GM06990 (cell line): ENCODE data around the gene OTOR.
A peak's percentile ranks its signal among the peaks of the same experiment; 100 is the strongest.

ENCODE experiments used
- DNase-seq: peaks from one replicate; pipeline ENCODE4 v3.0.0-alpha.2; 2011; ENCODE audit not compliant: insufficient read length; ENCODE audit errors: extremely low read depth
- H3K27me3 ChIP-seq: replicated peaks from 2 replicates; pipeline ENCODE4 v1.6.0; 2011; ENCODE audit warnings: low read length; ENCODE audit not compliant: control insufficient read depth, insufficient read depth
- H3K36me3 ChIP-seq: 2 replicates; pipeline ENCODE4 v1.5.1; 2011; ENCODE audit warnings: low read length; ENCODE audit not compliant: control insufficient read depth, insufficient read depth
- H3K4me3 ChIP-seq: replicated peaks from 2 replicates; pipeline ENCODE4 v1.5.1; 2011; ENCODE audit warnings: low read depth, mild to moderate bottlenecking, control low read depth, low read length
- TF ChIP-seq, protein P1 (sequence below): IDR thresholded peaks from 2 replicates; pipeline ENCODE4 v1.5.1; 2011; ENCODE audit warnings: low read length, control low read depth, mild to moderate bottlenecking, inconsistent platforms; ENCODE audit not compliant: insufficient read depth, poor library complexity, severe bottlenecking

OTOR gene

DNA sequence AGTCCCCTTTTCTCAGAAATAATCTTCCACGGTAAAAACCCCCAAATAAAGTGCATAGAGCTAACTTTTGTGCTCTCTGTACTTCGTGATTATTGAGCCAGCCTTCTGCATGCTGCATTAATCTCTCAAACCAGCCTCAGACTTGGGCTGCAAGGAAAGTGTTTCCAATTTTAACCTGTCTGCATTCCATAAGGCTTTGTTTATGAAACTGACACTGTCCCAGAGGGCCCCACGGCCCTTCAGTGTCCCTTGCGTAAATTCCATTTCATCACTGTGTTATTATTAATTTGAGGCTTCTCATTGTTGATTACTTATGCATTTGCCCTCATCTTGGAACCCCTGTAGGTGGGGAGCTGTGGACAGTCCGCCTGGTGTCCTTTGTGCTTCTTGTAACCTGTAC lies 33.9 kb upstream of the OTOR start:
- no peak for DNase-seq
- no peaks in the 10 kb centered on the region for H3K36me3 ChIP-seq
- no peaks in the 10 kb centered on the region; the same call in 1 of the 2 replicates for H3K27me3 ChIP-seq
- TF ChIP-seq, protein P1, sequence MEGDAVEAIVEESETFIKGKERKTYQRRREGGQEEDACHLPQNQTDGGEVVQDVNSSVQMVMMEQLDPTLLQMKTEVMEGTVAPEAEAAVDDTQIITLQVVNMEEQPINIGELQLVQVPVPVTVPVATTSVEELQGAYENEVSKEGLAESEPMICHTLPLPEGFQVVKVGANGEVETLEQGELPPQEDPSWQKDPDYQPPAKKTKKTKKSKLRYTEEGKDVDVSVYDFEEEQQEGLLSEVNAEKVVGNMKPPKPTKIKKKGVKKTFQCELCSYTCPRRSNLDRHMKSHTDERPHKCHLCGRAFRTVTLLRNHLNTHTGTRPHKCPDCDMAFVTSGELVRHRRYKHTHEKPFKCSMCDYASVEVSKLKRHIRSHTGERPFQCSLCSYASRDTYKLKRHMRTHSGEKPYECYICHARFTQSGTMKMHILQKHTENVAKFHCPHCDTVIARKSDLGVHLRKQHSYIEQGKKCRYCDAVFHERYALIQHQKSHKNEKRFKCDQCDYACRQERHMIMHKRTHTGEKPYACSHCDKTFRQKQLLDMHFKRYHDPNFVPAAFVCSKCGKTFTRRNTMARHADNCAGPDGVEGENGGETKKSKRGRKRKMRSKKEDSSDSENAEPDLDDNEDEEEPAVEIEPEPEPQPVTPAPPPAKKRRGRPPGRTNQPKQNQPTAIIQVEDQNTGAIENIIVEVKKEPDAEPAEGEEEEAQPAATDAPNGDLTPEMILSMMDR = no peak
- H3K4me3 ChIP-seq = no peak overlapping the region

GRCh38 chr20:16714751-16715150 lies 33.4 kb upstream of the OTOR start:
- Histone ChIP-seq H3K4me3 (no peak overlapping the region), H3K27me3 (no peaks in the 10 kb centered on the region; the same call in 1 of the 2 replicates), H3K36me3 (no peaks in the 10 kb centered on the region)
- DNase-seq = no peak
- TF ChIP-seq, protein P1 = no peak

GRCh38 chr20:16719421-16719820 lies 28.7 kb upstream of the OTOR start:
- Histone ChIP-seq H3K27me3 (no peaks in the 10 kb centered on the region; the same call in 1 of the 2 replicates), H3K4me3 (no peak overlapping the region), H3K36me3 (no peaks in the 10 kb centered on the region)
- no peak for DNase-seq
- TF ChIP-seq, protein P1 = no peak

- TF ChIP-seq, protein P1 = no peak
- Histone ChIP-seq H3K36me3 (peaks cover 6% of the 10 kb centered on the region), H3K27me3 (no peaks in the 10 kb centered on the region), H3K4me3 (no peak overlapping the region)
- DNase-seq = no peak
Observed at GRCh38 chr20:16729080-16729479, 19.1 kb upstream of the OTOR start.

DNA sequence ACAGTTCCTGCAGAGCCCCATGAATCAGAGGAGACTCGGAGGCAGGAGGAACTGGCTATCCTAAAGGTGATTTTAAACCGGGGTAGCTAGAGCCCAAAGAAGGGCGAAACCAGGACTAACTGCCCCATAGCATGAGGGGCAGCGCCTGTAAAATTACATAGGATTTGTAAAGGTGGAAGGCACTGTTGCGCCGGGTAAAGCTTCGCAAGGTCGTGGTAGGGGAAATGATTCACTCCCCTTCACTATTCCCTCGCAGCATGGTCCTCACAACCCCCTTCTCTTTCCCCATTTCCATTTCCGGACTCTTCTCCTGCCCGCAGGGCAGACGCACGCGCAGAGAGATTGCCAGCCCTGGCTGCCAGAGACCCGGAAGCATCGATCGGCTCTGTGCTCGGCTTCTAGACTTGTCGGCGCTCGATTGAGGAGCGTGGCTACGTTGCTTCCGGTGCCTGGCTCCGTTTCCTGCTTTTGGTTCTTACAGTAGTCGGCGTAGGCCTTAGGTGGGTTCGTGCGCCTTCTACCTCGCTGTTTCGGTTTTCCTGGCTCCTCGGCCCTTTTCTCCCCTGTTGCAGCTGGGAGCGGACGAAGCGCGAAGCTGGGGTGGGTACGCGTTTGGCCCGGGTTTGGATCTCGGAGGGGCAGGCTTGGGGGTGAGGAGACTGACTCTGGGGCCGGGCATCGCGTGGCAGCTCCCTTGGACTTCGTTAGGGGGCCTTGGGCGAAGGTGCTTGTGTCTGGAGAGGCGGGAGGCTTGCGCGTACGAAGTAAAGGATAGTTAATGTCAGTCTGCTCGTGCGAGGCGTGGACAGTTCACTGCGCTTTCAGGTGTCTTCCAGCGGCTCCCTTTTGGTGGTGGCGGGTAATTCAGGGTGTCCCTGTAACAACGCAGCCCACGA lies 18.3 kb upstream of the OTOR start, which contains the start of gene SNRPB2:
Gene SNRPB2, plus strand, starts transcription at position 462 of the 896 bp plus-strand sequence. CDS start 1,677 bp downstream, outside the sequence.
- Histone ChIP-seq H3K27me3 (no peaks in the 10 kb centered on the region), H3K4me3 (peak within 1 kb of the TSS; percentile 92), H3K36me3 (peaks cover 10% of the 10 kb centered on the region)
- peak; percentile 87 for DNase-seq
- TF ChIP-seq, protein P1 = no peak
